HG03139 (cell line): ENCODE data around the gene SULT1E1.

ENCODE experiments used
- ATAC-seq: cut with Tn5 transposase; IDR thresholded peaks from one replicate; pipeline ENCODE4 v1.9.1; 2021; ENCODE audit not compliant: unreplicated experiment

Gene SULT1E1

DNA sequence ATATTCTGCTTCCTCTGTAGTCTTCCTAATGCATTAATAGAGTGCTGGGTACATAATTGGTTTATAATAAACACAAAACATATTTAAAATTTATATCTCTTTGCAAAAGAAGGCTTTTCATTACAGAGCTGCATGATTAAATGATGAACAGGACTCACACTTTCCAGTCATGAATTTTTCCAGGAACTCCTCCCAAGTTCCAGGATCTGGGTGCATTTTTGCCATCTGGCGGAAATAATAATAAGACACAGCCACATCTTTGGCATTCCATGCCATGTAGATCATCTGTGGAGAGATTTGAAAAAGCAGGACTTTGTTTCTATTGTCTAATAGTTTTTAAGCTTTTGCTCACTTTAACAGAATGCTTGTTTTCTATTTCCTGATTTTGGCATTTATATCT, 59.3 kb downstream of the SULT1E1 start:
- ATAC-seq, result no peak

DNA sequence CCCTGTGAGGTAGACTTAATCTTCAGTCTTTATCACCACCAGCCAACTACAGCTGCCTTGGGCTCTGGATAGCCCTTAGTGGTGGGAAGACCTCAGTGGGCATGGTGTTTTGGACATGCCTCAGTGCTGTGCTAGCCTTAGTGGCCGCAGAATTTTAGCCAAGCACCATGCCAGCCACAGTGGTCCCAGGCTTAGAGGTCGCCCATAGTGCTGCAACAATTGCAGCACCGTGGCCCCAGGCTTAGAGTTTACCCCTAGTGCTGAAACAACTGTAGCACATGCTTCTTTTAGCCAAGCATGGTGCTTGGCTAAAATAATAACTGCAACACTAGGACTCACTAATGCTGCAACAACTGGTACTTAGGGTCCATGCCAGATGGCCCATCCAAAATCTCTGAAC, 60.6 kb downstream of the SULT1E1 start:
- no peak for ATAC-seq

DNA sequence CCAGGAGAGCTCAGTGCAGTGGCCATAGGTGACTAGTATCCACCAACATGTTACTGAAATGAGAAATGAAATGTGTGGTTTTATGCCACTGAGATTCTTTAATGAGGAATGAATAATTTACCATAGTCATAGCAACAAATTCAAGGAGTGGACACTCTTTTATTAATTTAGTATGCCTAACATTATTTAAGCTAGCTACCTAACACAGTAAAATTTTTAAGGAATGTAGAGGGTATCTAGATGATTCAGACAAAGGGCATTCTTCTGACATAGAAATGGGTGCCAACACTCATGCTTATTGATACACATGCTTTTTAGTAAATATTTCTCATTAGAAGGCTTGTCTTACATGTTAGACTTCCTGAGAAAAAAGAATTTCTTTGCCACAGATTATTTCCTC, 66.2 kb downstream of the SULT1E1 start:
- ATAC-seq, result no peak
